ENCODE data around the gene CARD18. TPM values are rescaled to one million over a fixed set of nuclear protein-coding genes. Genes with fewer than 3 reads are reported as not detected.

The CARD18 gene
- total and polyA plus RNA-seq, 2 of the 13 experiments (the other 11 are each of a cell fraction or from before 2014, with no cell fraction given) = not detected

- FAIRE-seq (no peak), DNase-seq (ENCODE audit: low spot score) (peak; percentile 6), ATAC-seq (no peak)
- Histone ChIP-seq H3K4me3 (replicated peaks in 1 of 3; ENCODE audit: insufficient read depth in 1 of 3, low read depth in 2 of 3, low read length in 3 of 3) (no peak overlapping the region), H4K20me1 (ENCODE audit: insufficient read depth, low read length) (no peaks in the 10 kb centered on the region), H3K36me3 (replicated peaks in 1 of 2; ENCODE audit: control insufficient read depth in 1 of 2, insufficient read depth in 2 of 2, low read length in 2 of 2) (no peaks in the 10 kb centered on the region), H3K4me2 (ENCODE audit: low read depth, low read length) (no peak overlapping the region), H2AFZ (ENCODE audit: low read length) (no peak overlapping the region), H3K9ac (ENCODE audit: insufficient read depth, low read depth, low read length) (no peak overlapping the region), H3K27ac (ENCODE audit: extremely low read length, insufficient read depth, low read length) (no peak overlapping the region), H3K27me3 (ENCODE audit: control insufficient read depth in 1 of 2, insufficient read depth in 2 of 2, low read length in 2 of 2) (no peaks in the 10 kb centered on the region), H3K79me2 (ENCODE audit: insufficient read depth, low read length) (no peaks in the 10 kb centered on the region), H3K9me3 (ENCODE audit: low read length) (no peaks in the 10 kb centered on the region), H3K4me1 (ENCODE audit: insufficient read depth, low read length) (no peaks in the 10 kb centered on the region)
- no TSS peak for BruUV-seq (replicated peaks)
- in situ Hi-C loops (cut with HindIII; ENCODE audit: extremely low pct_ligation_motif_present, low pct_unique_long_range_greater_than_20kb) = no loop called here
- ChIA-PET POLR2A (no interaction called here), CTCF (ENCODE audit: low intra/inter-chr PET ratio, low total read pairs) (no interaction called here)
- intact Hi-C loops (cut with micrococcal nuclease; ENCODE audit: unreplicated experiment) = loop anchor here (5.0 kb wide), 1 partner anchor 131 kb away; no protein-coding TSS in a partner anchor
- WGBS (ENCODE audit: low lambda C conversion rate) = 18% methylated on average over 8 of the region's 8 CpGs
- TF ChIP-seq CCDC6 (CRISPR knock-in tag; IDR thresholded peaks at IDR 0.05) (no peak), ZNF691 (CRISPR knock-in tag; IDR thresholded peaks at IDR 0.05; ENCODE audit: borderline replicate concordance, low read depth) (no peak), MYNN (CRISPR knock-in tag; IDR thresholded peaks at IDR 0.05; ENCODE audit: low read depth) (no peak), ARNT2 (CRISPR knock-in tag; IDR thresholded peaks at IDR 0.05; ENCODE audit: low read depth) (no peak)
These were observed 6.7 kb downstream of the CARD18 start for GRCh38 chr11:105132716-105133511.

GRCh38 chr11:105130189-105130813, 9.3 kb downstream of the CARD18 start:
- ChIA-PET CTCF (ENCODE audit: low intra/inter-chr PET ratio, low total read pairs) (no interaction called here), POLR2A (no interaction called here)
- Histone ChIP-seq H3K4me3 (replicated peaks in 1 of 3; ENCODE audit: insufficient read depth in 1 of 3, low read depth in 2 of 3, low read length in 3 of 3) (no peak overlapping the region), H3K9me3 (ENCODE audit: low read length) (no peaks in the 10 kb centered on the region), H2AFZ (ENCODE audit: low read length) (no peak overlapping the region), H3K4me2 (ENCODE audit: low read depth, low read length) (no peak overlapping the region), H3K9ac (ENCODE audit: insufficient read depth, low read depth, low read length) (no peak overlapping the region), H4K20me1 (ENCODE audit: insufficient read depth, low read length) (no peaks in the 10 kb centered on the region), H3K27me3 (ENCODE audit: control insufficient read depth in 1 of 2, insufficient read depth in 2 of 2, low read length in 2 of 2) (no peaks in the 10 kb centered on the region), H3K36me3 (replicated peaks in 1 of 2; ENCODE audit: control insufficient read depth in 1 of 2, insufficient read depth in 2 of 2, low read length in 2 of 2) (no peaks in the 10 kb centered on the region), H3K4me1 (ENCODE audit: insufficient read depth, low read length) (no peaks in the 10 kb centered on the region), H3K27ac (ENCODE audit: extremely low read length, insufficient read depth, low read length) (no peak overlapping the region), H3K79me2 (ENCODE audit: insufficient read depth, low read length) (no peaks in the 10 kb centered on the region)
- WGBS (ENCODE audit: low lambda C conversion rate) = 33% methylated on average over 3 of the region's 3 CpGs
- intact Hi-C loops (cut with micrococcal nuclease; ENCODE audit: unreplicated experiment) (loop anchor here (5.0 kb wide), 1 partner anchor 128 kb away; no protein-coding TSS in a partner anchor), in situ Hi-C loops (cut with HindIII; ENCODE audit: extremely low pct_ligation_motif_present, low pct_unique_long_range_greater_than_20kb) (no loop called here)
- ATAC-seq (no peak; the same call in 2 of the 3 replicates), DNase-seq (ENCODE audit: low spot score) (no peak), FAIRE-seq (no peak)
- no TSS peak for BruUV-seq (replicated peaks)
- TF ChIP-seq CTCF (CRISPR knock-in tag; IDR thresholded peaks at IDR 0.05) (0 out of 2 replicates have a peak, but pooled peaks have one; percentile 22), STAG1 (CRISPR knock-in tag; IDR thresholded peaks at IDR 0.05) (peak; percentile 30; the same call in 1 of the 2 replicates), ZFP82 (CRISPR knock-in tag; IDR thresholded peaks at IDR 0.05; ENCODE audit: borderline replicate concordance) (no peak)

All from HepG2 (cell line).